GM12874 (cell line): ENCODE data around the gene ARHGEF38.

Experiments
- TF ChIP-seq, protein P1 (sequence below): IDR thresholded peaks from 2 replicates; pipeline ENCODE4 v1.5.1; 2011; ENCODE audit warnings: low read depth, mild to moderate bottlenecking, control low read depth, low read length, moderate library complexity; ENCODE audit not compliant: insufficient read depth

The ARHGEF38 gene

DNA sequence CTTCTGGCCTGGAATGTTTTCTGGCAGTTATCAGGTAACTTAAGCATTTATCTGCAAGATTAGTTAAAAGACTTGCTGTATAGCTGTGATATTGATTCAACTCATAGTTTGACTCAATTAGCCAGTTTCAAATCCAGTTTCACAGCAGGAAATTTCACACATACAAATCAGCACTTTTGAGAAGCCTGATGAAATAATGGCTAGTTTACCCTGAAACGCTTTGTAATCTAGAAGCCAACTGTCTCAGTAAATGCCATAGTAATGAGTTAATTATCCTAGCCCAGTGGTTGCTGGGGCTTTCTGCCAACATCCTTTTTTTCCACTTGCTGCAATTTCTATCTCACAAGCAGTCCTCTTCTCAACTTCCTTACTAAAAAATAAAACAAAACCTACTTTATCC lies 53.1 kb downstream of the ARHGEF38 start:
- TF ChIP-seq, protein P1, sequence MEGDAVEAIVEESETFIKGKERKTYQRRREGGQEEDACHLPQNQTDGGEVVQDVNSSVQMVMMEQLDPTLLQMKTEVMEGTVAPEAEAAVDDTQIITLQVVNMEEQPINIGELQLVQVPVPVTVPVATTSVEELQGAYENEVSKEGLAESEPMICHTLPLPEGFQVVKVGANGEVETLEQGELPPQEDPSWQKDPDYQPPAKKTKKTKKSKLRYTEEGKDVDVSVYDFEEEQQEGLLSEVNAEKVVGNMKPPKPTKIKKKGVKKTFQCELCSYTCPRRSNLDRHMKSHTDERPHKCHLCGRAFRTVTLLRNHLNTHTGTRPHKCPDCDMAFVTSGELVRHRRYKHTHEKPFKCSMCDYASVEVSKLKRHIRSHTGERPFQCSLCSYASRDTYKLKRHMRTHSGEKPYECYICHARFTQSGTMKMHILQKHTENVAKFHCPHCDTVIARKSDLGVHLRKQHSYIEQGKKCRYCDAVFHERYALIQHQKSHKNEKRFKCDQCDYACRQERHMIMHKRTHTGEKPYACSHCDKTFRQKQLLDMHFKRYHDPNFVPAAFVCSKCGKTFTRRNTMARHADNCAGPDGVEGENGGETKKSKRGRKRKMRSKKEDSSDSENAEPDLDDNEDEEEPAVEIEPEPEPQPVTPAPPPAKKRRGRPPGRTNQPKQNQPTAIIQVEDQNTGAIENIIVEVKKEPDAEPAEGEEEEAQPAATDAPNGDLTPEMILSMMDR, result no peak

DNA sequence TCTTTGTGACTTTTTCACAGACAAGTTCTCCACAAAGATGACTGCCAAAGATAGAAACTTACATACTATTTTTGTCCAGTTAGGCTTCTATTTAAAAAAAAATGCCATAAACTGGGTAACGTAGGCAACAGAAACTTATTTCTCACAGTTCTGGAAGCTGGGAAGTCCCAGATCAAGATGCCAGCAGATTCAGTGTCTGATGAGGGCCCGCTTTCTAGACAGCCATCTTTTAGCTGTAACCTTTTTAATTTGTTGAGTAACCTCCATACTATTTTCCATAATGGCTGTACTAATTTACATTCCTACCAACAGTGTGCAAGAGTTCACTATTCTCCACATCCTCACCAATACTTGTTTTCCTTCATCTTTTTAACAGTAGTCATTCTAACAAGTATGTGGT lies 55.5 kb downstream of the ARHGEF38 start:
- TF ChIP-seq, protein P1, result no peak

GRCh38 chr4:105613306-105613705 lies 60.9 kb downstream of the ARHGEF38 start:
- TF ChIP-seq, protein P1, result no peak

DNA sequence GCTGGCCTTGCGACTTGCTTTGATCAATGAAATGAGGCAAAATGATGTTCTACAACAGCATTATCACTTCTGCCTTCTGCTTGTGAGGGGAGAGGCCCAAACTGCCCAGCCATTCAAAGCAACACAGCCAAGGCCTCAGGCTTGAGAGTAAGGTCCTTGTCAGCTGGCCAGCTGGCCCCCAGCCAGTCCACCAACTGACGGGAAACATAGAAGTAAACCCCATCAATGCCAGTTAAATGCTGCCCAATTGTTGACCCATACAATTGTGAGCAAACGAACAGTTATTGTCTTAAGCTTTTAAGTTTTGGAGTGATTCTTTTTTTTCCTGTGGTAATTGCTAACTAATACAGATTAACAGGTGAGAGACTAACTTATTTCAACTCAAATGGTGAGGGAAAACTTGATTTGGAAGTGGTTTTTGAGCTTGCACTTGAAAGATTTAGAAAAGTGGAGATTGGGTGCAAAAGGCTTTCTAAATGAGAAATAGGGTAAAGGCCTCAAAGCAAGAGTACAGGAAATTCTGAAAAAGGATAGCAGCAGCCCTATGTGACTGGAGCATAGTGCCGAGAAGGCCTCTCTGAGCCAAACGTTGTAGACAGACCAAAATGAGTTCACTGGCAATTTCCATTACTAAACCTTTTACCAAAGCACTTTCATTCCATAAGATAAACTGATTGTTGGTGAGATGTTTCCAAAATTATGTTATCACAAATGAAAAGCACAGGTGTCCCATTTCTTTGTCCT lies 66.9 kb downstream of the ARHGEF38 start:
- TF ChIP-seq, protein P1, result no peak

DNA sequence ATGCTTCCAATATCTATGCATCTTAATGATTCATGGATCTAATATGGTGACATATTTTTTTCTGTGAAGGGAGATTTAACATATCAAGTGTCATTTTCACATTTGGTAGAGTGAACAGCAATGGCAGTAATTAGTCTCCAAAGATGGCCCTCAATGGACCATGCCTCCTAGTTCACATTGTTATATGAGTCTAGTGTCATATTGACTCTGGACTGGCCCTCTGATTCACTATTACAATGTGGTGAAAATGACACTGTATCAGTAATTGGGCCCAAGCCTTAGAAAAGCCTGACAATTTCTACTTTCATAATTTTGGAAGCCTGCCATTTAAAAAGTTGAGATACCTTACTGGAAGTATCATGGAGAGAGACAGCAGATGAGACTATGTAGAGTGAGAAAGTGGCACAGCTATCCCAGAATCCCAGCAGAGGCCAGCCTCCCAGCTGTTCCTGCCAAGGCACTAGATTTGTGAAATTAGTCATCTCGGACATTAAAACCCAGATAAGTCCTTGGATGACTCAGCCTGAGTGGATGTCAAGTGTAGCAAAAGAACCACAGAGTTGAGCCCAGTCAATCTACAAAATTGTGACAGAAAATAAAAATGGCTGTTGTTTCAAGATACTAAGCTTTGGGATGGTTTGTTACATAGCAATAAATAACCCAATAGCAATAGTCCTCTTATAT lies 68.4 kb downstream of the ARHGEF38 start:
- TF ChIP-seq, protein P1, result no peak

DNA sequence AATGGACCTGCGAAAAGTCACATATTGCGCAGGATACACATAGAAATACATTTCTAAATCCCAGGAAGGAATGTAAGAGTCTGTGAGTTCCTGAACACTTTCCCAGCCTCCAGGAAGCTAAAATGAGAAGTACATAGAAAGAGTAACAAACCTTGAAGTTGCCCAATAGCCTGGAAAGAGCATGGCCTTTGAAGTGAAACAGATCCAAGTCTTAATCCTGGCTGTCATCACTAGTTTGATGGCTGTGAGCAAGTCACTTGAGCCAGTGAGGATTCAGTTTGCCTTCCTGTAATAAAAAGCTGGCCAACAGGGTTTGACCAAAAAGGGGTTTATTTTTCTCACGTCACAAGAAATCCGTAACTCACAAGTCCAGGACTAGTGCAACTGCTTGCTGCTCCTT lies 69.8 kb downstream of the ARHGEF38 start:
- TF ChIP-seq, protein P1, result no peak

DNA sequence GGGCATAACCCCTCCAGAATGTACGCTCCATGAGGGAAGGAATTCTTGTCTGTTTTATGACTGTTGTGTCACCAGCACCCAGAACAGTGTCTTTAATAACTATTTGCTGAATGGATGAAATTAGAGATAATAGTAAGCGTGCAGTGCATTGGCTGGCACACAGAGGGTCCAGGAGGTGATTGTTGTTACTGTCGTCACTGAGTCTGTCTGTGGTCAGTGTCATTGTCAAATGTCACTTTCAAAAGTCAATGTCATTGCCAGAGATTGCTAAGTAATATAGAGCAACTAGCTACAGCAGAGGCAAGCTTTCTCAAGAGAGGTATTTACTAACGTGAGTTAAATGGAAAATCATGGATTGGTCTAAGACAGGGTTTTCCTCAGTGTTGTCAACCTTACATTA lies 70.7 kb downstream of the ARHGEF38 start:
- TF ChIP-seq, protein P1, result no peak
